Lung (tissue), 10 donors: ENCODE measurements around the gene DPP6. TPM values are rescaled to one million over a fixed set of nuclear protein-coding genes. Genes with fewer than 3 reads are reported as not detected.
"Not testable (repeated sequence)": the region's sequence is repeated elsewhere in the genome, so short reads cannot be mapped to it uniquely, and the experiment has no call there.

ENCODE experiments used
- ATAC-seq: fragments of 200-7000 bp; cut with Tn5 transposase; one replicate; pipeline ENCODE4 v1.9.1; 2020; ENCODE audit warnings: moderate number of reproducible peaks; ENCODE audit not compliant: insufficient read depth, low FRiP score
- DNase-seq, 3 donors: peaks; one replicate each; pipeline ENCODE4 v3.0.0-alpha.2; 2013 to 2017
- H3K27ac ChIP-seq, 2 donors: one replicate each; pipeline ENCODE4 v1.5.1; 2013; ENCODE audit warnings: mild to moderate bottlenecking in 2 of 2, moderate library complexity in 2 of 2, control low read depth in 1 of 2, inconsistent platforms in 1 of 2, low read depth in 1 of 2, low read length in 1 of 2
- H3K27me3 ChIP-seq, 3 donors: one replicate each; pipeline ENCODE4 v1.5.1; 2013; ENCODE audit warnings: low read length in 2 of 3; ENCODE audit not compliant: control insufficient read depth in 3 of 3, insufficient read depth in 3 of 3
- H3K36me3 ChIP-seq, 4 donors: one replicate each; pipeline ENCODE4 v1.5.1; 2013; ENCODE audit warnings: low read length in 4 of 4, mild to moderate bottlenecking in 1 of 4, moderate library complexity in 1 of 4; ENCODE audit not compliant: control insufficient read depth in 4 of 4, insufficient read depth in 4 of 4
- H3K4me1 ChIP-seq, 5 donors: one replicate each; pipeline ENCODE4 v1.5.1; 2013; ENCODE audit warnings: low read length in 5 of 5, mild to moderate bottlenecking in 2 of 5, moderate library complexity in 1 of 5; ENCODE audit not compliant: control insufficient read depth in 5 of 5, insufficient read depth in 5 of 5
- H3K4me3 ChIP-seq: one replicate; pipeline ENCODE4 v1.5.1; 2013; ENCODE audit warnings: mild to moderate bottlenecking, control low read depth, moderate library complexity
- H3K9ac ChIP-seq, 2 donors: one replicate each; pipeline ENCODE4 v1.5.1; 2013; ENCODE audit warnings: low read length in 2 of 2, control low read depth in 1 of 2; ENCODE audit not compliant: insufficient read depth in 1 of 2
- H3K9me3 ChIP-seq, 4 donors: one replicate each; pipeline ENCODE4 v1.5.1; 2013; ENCODE audit warnings: low read length in 3 of 4, mild to moderate bottlenecking in 1 of 4, moderate library complexity in 1 of 4; ENCODE audit not compliant: control insufficient read depth in 4 of 4, insufficient read depth in 3 of 4
- WGBS, 2 donors: extraction: QIAGEN DNeasy Blood & Tissue Kit; methylation state at CpG; one replicate each; pipeline ENCODE4 v1.1.7; 2013; 5-methylcytosine and 5-hydroxymethylcytosine counted together
- polyA plus RNA-seq, 2 donors: library from polyadenylated mRNA; stranded (reverse); fragments of 200-250 nt; gene quantifications; one replicate each; pipeline ENCODE4 v1.2.1, GENCODE V29; 2013
- total RNA-seq, 2 donors: library from RNA; depleted of rRNA in 1 of 2; stranded (reverse); fragments of >200 nt in 1 of 2; gene quantifications; one replicate each; pipeline ENCODE4 v1.2.1, GENCODE V29; 2014 to 2021
- donor health status: Bipolar disorder and iron deficiency.
- donor health status: healthy.
- donor health status: DM: yes; HTN: yes; CAD: no.

DPP6 gene
- total and polyA plus RNA-seq, 4 donors: 0.08 to 1.3 (median 0.75) TPM

- H3K4me3 ChIP-seq, H3K4me1 ChIP-seq, H3K36me3 ChIP-seq, H3K9ac ChIP-seq, DNase-seq, H3K27me3 ChIP-seq, ATAC-seq, H3K9me3 ChIP-seq, H3K27ac ChIP-seq: not testable (repeated sequence)
- WGBS, 2 donors: 71 to 72% methylated on average over 10 to 11 of the region's 11 CpGs
Measured at GRCh38 chr7:154030476-154031080, 21.6 kb upstream of the DPP6 start.

DNA sequence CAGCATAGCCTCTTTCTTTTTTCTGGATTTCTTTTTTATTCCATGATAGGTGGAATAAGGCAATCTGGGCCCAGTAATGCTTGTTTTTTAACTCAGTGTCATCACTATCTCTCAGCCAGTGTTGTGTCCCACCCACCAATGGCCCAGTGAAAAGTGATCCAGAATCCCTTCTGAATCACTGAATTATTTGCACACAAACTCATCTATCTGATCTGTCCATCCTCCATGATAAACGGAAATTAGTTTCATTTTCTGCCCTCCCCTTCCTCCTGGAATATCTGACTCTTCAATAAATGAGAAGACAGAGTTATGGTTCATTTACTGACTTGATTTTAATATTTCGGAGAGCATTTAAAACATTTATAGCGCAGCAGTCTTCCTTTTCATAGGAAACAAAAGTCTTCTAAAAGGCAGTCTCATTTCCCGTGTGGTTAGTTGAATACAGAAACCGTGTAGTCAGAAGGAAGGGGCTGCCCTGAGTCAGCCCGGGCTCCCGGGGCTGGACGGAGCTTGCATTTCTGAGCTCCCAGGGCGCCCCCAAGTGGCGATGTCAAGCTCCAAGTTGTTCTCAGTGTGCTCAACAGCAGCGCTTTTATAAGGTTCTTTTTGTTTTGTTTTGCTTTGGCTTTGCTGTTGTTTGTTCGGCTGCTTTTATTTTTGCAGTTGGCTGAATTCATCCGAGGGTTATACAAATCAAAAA lies 12.6 kb upstream of the DPP6 start:
- 0 to 3% methylated on average over 7 of the region's 13 CpGs for WGBS, 2 donors
- DNase-seq, H3K9ac ChIP-seq, H3K4me3 ChIP-seq, H3K36me3 ChIP-seq, H3K27ac ChIP-seq, H3K4me1 ChIP-seq, H3K9me3 ChIP-seq, H3K27me3 ChIP-seq: not testable (repeated sequence)
- peak; percentile 76 for ATAC-seq

DNA sequence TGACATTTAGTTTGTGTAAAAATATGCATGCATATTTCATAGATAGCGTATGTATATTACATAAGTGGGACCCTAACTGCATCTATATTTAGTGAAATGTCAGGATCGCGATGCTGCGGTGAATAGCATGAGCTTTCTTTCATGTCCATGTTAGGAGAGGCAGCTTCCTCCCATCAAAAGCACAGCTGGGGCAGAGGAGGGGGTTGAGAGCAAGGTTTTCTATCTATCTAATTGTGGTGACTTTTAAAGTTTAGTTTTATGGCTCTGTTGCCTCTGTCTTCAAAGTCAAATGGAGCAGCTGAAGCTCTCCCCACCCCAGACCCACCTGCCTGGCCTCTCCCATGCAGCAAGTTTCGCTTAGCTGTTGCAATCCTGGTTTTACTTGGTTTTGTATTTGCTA lies 1.8 kb upstream of the DPP6 start:
- not testable (repeated sequence) for H3K4me1 ChIP-seq, H3K27me3 ChIP-seq, H3K27ac ChIP-seq, H3K9ac ChIP-seq, H3K9me3 ChIP-seq, ATAC-seq, H3K4me3 ChIP-seq, H3K36me3 ChIP-seq, DNase-seq
- 88 to 89% methylated on average over 5 of the region's 5 CpGs for WGBS, 2 donors

DNA sequence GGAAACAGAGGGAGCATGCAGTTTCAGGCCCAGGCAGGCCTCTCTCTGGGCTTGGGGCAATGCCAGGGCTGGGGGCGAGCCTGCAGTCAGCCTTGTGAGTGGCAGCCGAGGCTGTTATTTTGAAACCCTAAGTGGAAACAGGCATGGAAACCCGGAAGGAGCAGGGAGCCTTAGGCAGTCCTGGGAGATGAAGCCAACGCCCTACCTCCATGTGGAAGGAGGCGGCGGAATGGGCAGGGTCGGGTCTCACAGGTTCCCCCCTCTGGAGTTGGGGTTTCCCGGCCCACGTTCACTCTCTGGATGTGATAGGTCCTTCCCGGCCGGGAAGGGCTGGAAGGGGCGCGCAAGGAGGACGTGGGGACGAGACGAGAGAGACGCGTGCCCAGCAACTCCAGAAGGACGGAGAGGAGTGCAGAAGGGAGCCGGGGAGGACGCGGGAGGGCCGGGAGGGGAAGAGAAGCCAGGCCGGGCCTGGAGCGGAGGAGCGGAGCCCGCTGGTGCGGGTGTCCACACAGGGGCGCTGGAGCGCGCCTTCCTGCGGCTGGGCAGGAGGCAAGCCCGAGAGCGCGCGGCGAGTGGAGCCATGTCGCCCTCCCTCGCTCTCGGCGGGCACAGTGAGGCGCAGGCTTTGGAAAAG lies 1.1 kb upstream of the DPP6 start:
- DNase-seq, H3K4me1 ChIP-seq, H3K27me3 ChIP-seq, H3K9me3 ChIP-seq, H3K9ac ChIP-seq, H3K4me3 ChIP-seq, H3K36me3 ChIP-seq, H3K27ac ChIP-seq: not testable (repeated sequence)
- WGBS, 2 donors: 9 to 18% methylated on average over 12 to 25 of the region's 42 CpGs
- ATAC-seq: peak; percentile 46

DNA sequence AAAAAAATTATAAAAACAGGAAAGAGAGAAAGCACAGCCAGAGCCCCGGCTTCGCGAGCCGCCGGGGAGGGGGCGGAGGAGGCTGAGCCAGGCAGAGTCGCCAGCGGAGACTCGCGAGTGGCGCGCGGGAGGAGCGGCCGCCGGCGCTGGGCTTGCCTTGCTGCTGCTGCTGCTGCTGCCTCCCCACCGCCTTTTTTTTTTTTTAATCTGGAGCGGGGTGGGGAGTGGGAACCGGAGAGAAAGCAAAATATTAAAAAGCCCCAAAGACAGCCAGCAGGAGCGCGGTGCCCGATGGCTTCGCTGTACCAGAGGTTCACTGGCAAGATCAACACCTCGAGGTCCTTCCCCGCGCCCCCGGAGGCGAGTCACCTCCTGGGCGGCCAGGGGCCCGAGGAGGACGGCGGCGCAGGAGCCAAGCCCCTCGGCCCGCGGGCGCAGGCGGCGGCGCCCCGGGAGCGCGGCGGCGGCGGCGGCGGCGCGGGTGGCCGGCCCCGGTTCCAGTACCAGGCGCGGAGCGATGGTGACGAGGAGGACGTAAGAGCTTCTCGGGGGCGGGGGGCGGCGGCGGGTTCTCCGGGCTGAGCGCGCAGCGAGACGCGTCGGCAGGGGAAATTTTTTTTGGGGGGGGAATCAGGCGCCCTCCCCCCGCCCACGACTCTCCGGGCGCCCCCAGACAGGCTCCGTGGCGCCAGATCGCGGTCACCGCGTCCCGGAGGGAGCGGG lies 493 bp downstream of the DPP6 start:
- not testable (repeated sequence) for H3K36me3 ChIP-seq, DNase-seq, ATAC-seq, H3K9me3 ChIP-seq, H3K27me3 ChIP-seq, H3K27ac ChIP-seq, H3K9ac ChIP-seq, H3K4me3 ChIP-seq, H3K4me1 ChIP-seq
- WGBS, 2 donors: 2% methylated on average over 38 to 81 of the region's 83 CpGs

DNA sequence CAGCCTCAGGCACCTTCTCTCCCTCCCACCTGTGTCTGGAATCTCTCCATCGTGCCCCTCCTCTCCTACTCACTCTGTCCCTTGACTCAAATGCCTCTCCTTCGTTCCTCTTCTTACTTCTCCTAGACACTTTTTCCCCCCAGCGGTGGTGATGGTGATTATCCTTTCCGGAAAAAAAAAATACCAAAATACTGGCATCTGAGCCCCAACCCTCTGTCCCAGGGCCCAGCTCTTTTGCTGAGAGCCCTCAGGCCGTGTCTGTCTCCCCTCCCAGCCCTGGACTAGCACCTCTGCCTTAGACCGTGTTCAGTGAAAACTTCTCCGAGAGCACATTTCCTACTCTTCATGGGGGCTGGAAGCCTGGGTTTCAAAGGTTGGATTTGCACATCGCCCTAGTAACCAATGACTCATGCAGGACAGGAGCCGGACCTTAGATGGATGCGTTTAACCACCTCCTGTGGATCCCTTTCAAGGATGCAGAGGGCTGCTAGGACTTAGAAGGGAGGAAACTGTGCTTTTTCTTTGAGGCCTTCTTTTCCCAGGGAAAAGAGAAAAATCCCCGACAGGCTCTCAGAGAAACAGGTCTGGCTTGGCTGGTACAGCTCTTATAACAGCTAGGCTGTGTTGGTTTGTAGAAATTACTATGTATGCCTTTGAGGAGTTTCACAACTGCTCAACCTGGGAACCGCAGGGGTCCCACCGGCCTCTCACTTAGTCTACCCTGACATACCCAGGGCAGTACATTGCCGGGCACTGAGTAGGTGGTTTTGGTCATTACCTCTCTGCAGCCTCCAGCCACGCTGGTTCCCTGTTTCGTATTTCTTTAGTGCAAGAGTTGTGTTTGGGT lies 1.5 kb downstream of the DPP6 start:
- ATAC-seq, H3K9me3 ChIP-seq, H3K4me3 ChIP-seq, H3K4me1 ChIP-seq, H3K27ac ChIP-seq, H3K36me3 ChIP-seq, H3K27me3 ChIP-seq, H3K9ac ChIP-seq, DNase-seq: not testable (repeated sequence)
- WGBS, 2 donors: 32 to 40% methylated on average over 9 to 11 of the region's 16 CpGs

DNA sequence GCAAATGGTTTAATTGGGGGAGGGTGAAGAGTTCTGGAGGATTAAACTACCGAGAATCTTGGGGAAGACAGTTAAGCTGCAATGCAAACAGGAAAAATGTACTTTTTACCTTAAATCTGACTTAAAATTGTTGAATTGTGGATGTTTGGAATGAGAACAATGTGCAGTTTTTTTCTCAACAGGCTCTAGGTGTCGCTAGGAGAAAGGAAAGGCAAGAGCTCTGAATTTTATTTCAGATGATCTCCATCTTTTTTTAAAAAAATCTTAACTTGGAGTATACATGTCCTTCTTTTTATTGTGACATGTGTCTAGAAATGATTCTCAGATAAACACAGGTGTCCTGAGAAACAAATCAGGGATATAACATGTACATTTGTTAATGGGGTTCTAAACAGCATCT lies 2.5 kb downstream of the DPP6 start:
- not testable (repeated sequence) for H3K9me3 ChIP-seq, H3K27me3 ChIP-seq, H3K9ac ChIP-seq, DNase-seq, H3K27ac ChIP-seq, H3K4me1 ChIP-seq, H3K4me3 ChIP-seq, ATAC-seq, H3K36me3 ChIP-seq
- WGBS, 2 donors: 18% methylated on average over 1 of the region's 2 CpGs; no CpG with 5 or more reads in 1 of the 2 donors
